ENCODE results near the gene H2BK1. TPM values are rescaled to one million over a fixed set of nuclear protein-coding genes. Genes with fewer than 3 reads are reported as not detected.
A peak's percentile ranks its signal among the peaks of the same experiment; 100 is the strongest.

H2BK1 gene
- total RNA-seq, 1 donor from 2014 or later = not detected

DNA sequence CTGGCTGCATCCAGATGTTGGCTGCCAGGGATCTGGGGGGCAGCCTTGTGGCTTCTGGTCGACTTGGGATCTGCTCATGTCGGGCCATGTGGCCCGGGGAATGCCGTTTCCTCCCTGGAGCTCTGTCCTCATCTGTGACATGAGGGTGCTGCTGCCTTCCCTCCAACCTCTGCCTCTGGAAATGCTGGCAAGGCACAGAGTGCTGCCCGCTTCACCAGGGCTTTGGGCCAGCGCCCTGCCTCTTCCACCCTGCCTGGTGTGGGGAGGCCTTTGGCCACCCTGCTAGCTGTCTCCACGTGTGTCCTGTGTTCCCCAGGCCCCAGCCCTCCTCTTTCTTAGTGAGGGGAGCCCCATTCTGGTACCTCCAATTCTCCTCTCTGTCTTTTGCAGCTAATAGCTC, 44.0 kb upstream of the H2BK1 start:
- TF ChIP-seq, protein P1, sequence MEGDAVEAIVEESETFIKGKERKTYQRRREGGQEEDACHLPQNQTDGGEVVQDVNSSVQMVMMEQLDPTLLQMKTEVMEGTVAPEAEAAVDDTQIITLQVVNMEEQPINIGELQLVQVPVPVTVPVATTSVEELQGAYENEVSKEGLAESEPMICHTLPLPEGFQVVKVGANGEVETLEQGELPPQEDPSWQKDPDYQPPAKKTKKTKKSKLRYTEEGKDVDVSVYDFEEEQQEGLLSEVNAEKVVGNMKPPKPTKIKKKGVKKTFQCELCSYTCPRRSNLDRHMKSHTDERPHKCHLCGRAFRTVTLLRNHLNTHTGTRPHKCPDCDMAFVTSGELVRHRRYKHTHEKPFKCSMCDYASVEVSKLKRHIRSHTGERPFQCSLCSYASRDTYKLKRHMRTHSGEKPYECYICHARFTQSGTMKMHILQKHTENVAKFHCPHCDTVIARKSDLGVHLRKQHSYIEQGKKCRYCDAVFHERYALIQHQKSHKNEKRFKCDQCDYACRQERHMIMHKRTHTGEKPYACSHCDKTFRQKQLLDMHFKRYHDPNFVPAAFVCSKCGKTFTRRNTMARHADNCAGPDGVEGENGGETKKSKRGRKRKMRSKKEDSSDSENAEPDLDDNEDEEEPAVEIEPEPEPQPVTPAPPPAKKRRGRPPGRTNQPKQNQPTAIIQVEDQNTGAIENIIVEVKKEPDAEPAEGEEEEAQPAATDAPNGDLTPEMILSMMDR (IDR thresholded peaks at IDR 0.05) = no peak
- Mint-ChIP-seq H3K27ac (ENCODE audit: unreplicated experiment) (peak overlapping the region; percentile 34), H3K27me3 (ENCODE audit: unreplicated experiment) (peaks cover 16% of the 10 kb centered on the region), H3K4me3 (ENCODE audit: unreplicated experiment) (peak overlapping the region; percentile 6), H3K9me3 (ENCODE audit: unreplicated experiment) (no peaks in the 10 kb centered on the region), H3K4me1 (ENCODE audit: unreplicated experiment) (peaks cover 38% of the 10 kb centered on the region), H3K36me3 (ENCODE audit: unreplicated experiment) (peaks cover 13% of the 10 kb centered on the region)
- no peak for DNase-seq (ENCODE audit: extremely low spot score, unreplicated experiment)

DNA sequence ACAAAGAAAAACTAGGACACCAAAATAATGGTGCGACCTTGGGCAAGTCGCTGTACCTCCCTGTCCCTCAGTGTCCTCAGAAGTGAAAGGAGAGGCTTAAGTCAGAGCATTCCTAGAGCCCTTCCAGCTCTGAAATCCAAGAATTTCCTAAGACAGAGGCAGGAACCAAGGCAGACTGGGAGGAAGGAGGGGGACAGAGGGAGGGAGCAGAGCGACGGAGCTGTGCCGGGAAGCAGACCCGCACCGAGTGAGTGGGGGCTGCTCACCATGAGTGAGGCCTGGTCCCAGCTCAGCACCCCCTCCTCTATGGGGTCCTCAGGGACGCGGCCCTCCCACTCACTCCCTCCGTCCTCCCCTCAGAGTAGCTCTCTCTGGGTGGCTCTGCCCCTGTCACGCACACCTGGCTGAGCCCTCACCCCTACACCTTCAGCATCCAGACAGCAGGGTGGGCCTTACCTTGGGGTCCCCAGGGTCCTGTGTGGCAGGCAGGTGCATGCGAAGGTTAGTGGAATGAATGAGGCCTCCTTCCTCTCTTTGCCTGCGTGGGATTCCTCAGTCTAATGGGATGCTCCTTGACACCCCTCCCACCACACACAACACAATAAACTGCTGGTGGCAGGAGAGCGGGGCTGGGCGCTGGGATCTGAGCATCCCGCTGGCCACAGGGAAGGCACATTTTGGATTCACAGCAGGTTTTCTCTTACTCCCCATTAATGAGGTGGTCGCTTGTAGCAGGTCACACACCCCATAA, 42.8 kb upstream of the H2BK1 start:
- Mint-ChIP-seq H3K4me1 (ENCODE audit: unreplicated experiment) (peaks cover 43% of the 10 kb centered on the region), H3K27ac (ENCODE audit: unreplicated experiment) (peak overlapping the region; percentile 97), H3K4me3 (ENCODE audit: unreplicated experiment) (peak overlapping the region; percentile 82), H3K27me3 (ENCODE audit: unreplicated experiment) (peaks cover 10% of the 10 kb centered on the region), H3K36me3 (ENCODE audit: unreplicated experiment) (peaks cover 12% of the 10 kb centered on the region), H3K9me3 (ENCODE audit: unreplicated experiment) (no peaks in the 10 kb centered on the region)
- DNase-seq (ENCODE audit: extremely low spot score, unreplicated experiment) = no peak
- TF ChIP-seq, protein P1 (IDR thresholded peaks at IDR 0.05) = no peak

DNA sequence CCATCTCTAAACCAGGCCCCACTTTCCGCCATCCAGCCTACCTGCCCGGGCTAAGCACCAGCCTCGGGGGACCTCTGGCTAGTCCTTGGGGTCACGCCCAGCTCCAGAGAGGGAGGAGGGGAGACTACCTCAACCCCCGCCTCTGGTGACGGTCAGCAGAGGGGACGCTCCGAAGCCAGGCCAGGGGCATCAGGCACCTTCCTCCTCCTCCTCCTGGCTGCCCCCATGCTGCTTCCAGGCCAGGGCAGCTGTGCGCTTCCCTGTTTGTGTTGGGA, 42.2 kb upstream of the H2BK1 start:
- H3K9me3 Mint-ChIP-seq (ENCODE audit: unreplicated experiment) = no peaks in the 10 kb centered on the region
- H3K27me3 Mint-ChIP-seq (ENCODE audit: unreplicated experiment) = peaks cover 4% of the 10 kb centered on the region
- H3K4me1 Mint-ChIP-seq (ENCODE audit: unreplicated experiment) = peaks cover 46% of the 10 kb centered on the region
- H3K4me3 Mint-ChIP-seq (ENCODE audit: unreplicated experiment) = peak overlapping the region; percentile 82
- TF ChIP-seq, protein P1 (IDR thresholded peaks at IDR 0.05) = no peak
- peak overlapping the region; percentile 97 for H3K27ac Mint-ChIP-seq (ENCODE audit: unreplicated experiment)
- peaks cover 8% of the 10 kb centered on the region for H3K36me3 Mint-ChIP-seq (ENCODE audit: unreplicated experiment)
- no peak for DNase-seq (ENCODE audit: extremely low spot score, unreplicated experiment)

DNA sequence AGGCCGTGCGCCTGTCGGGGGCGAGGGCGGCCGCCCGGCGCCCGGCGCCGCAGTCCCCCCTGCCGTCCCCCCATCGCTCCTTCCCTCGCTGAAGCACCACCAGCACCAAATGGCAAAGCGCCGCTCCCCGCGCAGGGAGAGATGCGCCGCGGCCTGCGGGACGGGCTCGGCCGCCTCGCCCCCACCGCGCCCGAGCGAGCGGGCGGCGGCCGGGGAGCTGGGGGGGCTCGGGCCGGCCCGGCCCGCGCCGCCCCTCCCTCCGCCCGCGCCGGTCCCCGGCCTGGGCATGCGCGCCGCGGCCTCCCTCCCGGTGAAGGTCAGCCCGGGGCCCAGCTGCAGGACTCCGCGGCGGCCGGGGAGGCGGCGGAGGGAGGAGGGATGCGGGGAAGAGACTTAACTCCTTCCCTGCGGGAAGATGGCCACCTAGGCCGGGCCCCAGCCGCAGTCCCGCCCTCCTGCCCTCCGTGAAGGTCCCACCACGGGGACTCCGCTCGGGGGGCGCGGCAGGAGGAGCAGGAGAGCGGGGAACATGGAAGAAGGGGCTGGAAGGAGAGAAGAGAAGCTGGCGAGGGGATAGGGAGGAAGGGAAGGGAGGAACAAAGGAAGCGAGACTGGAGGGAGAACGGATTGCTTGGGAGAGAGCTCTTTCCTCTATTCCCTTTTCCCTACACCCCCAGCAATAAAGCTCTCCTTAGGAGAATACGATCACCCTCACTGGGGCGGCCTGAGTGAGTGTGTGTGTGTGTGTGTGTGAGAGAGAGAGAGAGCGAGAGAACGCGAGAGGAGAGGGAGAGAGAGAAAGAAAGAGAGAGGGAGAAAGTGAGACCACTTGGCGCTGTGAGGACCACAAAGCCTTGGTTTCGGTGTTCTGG, 41.6 kb upstream of the H2BK1 start:
- TF ChIP-seq, protein P1 (IDR thresholded peaks at IDR 0.05) = no peak
- peaks cover 8% of the 10 kb centered on the region for H3K36me3 Mint-ChIP-seq (ENCODE audit: unreplicated experiment)
- H3K27me3 Mint-ChIP-seq (ENCODE audit: unreplicated experiment) = peaks cover 4% of the 10 kb centered on the region
- DNase-seq (ENCODE audit: extremely low spot score, unreplicated experiment) = peak; percentile 92
- no peaks in the 10 kb centered on the region for H3K9me3 Mint-ChIP-seq (ENCODE audit: unreplicated experiment)
- peaks cover 52% of the 10 kb centered on the region for H3K4me1 Mint-ChIP-seq (ENCODE audit: unreplicated experiment)
- peak overlapping the region; percentile 82 for H3K4me3 Mint-ChIP-seq (ENCODE audit: unreplicated experiment)
- peak overlapping the region; percentile 97 for H3K27ac Mint-ChIP-seq (ENCODE audit: unreplicated experiment)

DNA sequence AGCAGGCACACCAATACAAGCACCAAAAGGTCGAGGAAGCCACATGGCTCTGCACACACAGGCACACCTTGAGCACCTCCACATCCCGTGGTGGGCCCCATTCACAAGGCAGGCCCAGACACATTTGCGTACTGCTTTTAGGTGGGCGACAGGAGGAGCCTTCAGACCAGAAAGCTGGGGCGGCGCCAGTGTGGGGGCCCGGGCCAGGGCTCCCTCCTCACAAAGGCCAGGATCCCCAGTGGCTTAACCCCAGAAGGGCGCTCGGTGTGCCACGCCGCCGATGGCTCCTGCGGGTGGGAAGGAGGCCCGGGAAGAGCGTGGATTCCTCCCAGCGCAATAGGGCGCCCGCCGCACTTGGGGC, 41.0 kb upstream of the H2BK1 start:
- Mint-ChIP-seq H3K4me3 (ENCODE audit: unreplicated experiment) (peak overlapping the region; percentile 82), H3K36me3 (ENCODE audit: unreplicated experiment) (peaks cover 4% of the 10 kb centered on the region), H3K27ac (ENCODE audit: unreplicated experiment) (peak overlapping the region; percentile 100), H3K4me1 (ENCODE audit: unreplicated experiment) (peaks cover 58% of the 10 kb centered on the region), H3K9me3 (ENCODE audit: unreplicated experiment) (no peaks in the 10 kb centered on the region), H3K27me3 (ENCODE audit: unreplicated experiment) (no peaks in the 10 kb centered on the region)
- TF ChIP-seq, protein P1 (IDR thresholded peaks at IDR 0.05) = no peak
- no peak for DNase-seq (ENCODE audit: extremely low spot score, unreplicated experiment)

Measured in osteocyte (in vitro differentiated cells).